RPMI8226 (cell line): ENCODE measurements around the gene DYNC2H1.

Experiments used
- DNase-seq: peaks from one replicate; pipeline ENCODE4 v3.0.0-alpha.2; 2015

The DYNC2H1 gene, protein sequence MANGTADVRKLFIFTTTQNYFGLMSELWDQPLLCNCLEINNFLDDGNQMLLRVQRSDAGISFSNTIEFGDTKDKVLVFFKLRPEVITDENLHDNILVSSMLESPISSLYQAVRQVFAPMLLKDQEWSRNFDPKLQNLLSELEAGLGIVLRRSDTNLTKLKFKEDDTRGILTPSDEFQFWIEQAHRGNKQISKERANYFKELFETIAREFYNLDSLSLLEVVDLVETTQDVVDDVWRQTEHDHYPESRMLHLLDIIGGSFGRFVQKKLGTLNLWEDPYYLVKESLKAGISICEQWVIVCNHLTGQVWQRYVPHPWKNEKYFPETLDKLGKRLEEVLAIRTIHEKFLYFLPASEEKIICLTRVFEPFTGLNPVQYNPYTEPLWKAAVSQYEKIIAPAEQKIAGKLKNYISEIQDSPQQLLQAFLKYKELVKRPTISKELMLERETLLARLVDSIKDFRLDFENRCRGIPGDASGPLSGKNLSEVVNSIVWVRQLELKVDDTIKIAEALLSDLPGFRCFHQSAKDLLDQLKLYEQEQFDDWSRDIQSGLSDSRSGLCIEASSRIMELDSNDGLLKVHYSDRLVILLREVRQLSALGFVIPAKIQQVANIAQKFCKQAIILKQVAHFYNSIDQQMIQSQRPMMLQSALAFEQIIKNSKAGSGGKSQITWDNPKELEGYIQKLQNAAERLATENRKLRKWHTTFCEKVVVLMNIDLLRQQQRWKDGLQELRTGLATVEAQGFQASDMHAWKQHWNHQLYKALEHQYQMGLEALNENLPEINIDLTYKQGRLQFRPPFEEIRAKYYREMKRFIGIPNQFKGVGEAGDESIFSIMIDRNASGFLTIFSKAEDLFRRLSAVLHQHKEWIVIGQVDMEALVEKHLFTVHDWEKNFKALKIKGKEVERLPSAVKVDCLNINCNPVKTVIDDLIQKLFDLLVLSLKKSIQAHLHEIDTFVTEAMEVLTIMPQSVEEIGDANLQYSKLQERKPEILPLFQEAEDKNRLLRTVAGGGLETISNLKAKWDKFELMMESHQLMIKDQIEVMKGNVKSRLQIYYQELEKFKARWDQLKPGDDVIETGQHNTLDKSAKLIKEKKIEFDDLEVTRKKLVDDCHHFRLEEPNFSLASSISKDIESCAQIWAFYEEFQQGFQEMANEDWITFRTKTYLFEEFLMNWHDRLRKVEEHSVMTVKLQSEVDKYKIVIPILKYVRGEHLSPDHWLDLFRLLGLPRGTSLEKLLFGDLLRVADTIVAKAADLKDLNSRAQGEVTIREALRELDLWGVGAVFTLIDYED (N-terminal part only)

DNA sequence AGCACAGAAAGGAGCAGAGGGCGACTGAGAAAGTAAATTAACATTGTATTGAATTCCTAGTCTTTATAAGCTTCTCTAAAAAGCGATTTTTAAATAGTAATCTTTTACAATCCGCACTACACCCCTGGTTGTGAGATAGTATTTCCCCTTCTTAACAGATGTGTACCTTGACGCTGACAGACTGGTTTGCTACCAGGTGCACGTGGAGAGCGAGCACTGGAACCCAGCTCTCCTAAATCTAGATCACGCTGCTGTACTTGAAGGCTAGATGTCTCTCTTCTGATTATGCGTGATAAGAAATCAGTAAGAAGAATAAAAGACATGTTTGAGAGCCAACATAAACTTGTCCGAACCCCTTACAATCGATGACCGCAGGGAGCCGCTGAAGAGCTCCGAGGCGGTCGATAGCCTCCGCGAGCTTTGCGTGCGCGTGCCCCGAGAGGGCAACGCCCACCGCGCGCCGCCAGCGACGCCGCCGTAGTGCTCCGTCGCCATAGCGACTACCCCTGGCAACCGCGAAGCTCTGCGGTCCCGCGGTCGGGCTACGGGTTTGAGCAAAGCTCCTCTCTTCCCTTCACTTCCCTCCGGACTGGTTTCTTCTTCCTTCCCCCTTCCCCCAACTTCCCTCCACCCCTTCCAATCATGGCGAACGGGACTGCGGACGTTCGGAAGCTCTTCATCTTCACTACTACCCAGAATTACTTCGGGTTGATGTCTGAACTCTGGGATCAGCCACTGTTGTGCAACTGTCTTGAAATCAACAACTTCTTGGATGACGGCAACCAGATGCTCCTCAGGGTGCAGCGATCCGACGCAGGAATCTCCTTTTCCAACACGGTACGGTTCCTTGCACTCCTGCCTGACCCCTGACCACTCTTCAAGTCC lies at the start of gene DYNC2H1:
TSS of gene DYNC2H1 (plus strand) at position 494 of the 885 bp plus-strand sequence. CDS start at position 643, 149 bp downstream.
- DNase-seq, result peak; percentile 92

DNA sequence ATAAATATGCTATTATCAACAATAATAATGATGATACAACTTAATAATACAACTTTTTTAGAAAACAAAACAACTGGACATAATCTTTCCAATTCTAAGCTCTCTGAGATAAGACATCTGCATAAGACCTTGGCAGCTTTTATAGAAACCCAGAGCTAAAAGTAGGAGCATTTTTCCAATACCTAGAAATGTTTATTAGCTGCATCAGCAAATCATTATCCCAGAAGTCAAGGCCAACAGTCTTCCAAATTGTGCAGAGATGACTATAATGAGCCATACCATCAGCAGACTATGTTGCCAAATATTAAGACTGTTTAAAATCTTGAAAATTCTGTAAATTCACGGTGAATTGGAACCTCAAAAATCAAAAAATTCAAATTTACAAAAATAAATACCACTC lies 47.6 kb upstream of the DYNC2H1 start:
- no peak for DNase-seq

DNA sequence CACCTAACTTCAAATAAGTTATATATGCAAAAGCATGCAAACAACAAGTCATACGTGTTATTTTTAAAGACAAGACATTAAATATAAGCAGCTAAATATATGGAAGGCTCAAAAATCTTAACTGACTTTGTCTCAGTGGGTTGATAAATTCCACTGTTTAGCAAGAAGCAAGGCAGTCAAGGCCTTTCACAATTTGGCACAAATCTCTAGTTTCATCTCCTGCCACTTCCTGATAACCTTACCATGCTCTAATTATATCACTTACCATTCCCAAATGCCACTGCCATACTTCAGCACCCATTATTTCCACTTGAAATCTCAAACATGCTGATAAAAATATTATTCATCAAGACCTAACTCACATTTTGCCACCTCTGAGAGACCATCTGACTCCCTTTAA lies 42.1 kb upstream of the DYNC2H1 start:
- no peak for DNase-seq

DNA sequence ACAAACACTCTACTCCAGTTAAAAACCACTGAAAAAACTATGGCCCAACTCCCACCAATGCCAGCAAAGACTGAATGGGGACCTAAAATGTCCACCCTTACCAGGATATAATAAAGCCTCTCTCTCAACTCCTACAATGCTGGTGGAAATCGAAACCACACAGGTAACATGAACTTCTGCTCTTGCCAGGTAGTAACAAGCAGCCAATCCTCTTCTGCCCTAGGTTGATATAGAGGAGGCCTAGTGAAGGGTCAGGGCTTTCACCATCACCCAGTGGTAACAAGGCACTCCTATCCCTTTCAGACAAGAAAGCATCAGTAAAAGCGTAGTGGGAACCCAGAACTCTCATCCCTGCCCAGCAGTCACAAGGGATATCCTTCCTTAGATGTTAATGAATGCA lies 39.9 kb upstream of the DYNC2H1 start:
- DNase-seq, result no peak

DNA sequence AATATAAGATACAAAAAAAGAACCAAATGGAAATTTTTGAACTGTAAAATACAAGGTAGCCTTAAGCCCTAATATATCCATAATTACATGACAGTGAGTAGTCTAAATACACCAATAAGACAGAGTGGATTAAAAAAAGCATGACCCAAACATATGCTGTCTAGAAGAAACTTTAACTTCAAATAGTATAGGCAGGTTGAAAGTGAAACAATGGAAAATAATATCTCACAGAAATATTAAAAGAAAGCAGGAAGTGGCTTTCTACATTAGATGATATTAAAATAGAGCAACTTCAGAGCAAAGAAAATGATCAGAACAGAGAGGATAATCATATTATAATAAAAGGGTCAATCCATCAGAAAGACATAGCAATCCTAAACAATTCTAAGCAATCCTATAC lies 39.1 kb upstream of the DYNC2H1 start:
- no peak for DNase-seq

DNA sequence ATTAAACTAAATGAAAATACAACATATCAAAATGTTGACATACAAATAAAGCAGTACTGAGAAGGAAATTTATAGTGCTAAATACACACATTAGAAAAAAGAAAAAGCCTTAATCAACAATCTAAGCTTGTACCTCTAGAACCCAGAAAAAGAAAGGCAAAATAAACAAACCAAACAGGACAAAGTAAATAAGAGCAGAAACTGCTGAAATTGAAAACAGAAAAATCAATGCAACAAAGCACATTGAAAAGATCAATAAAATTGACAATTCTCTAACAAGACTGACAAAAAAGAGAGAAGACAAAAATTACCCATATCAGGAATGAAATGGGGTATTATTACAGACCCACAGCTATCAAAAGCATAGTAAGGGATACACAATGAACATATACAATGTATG lies 38.2 kb upstream of the DYNC2H1 start:
- no peak for DNase-seq

DNA sequence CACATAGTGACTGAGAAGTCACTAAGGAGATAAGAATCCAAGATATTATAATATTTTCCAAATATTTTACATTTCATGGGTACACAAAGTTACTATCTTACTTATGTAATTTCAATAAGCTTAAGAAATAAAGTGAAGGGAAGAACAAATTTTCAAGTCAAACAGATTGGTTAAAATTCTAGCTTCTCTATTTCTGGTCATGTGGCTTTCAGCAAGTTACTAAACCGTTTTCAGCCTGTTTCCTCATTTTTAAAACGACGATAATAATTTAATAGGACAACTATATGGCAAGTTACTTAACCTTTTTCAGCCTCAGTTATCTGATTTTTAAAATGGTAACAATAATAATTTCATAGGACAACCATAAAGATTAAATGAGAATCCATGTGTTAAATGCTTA lies 32.9 kb upstream of the DYNC2H1 start:
- no peak for DNase-seq

DNA sequence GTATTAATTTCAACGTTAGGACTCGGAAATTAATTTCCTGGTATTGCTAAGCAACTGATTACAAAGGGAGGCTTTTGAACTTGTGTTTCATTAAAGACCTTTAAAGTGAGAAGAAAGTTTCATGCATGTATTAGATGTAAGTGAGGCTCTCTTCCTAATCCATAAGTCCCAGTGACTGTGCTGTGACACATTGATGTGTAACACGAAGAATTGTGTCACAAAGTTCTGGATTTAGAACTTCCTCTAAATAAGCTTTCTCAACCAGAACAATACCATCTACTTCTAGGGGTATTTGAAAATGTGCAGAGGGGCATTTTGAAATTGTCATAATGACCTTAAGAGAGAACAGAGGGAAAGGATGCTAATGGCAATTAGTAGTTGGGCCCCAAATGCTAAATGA lies 31.7 kb upstream of the DYNC2H1 start:
- DNase-seq, result no peak

DNA sequence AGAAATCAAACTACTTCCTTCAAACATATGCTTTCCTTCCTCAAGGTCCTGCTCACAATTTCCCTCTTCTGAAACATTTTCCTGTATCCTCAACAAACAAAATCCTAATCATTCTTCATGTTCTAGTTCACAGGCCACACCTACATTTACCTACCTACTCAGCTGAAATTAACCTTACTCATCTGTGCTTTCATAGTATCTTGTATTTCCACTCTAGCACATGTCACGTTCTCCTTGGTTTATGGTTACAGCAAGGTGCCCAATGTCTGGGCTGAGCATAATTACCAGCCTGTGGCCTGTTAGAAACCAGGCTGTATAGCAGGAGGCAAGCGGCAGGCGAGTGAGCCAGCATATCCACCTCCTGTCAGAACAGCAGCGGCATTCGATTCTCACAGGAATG lies 30.5 kb upstream of the DYNC2H1 start:
- no peak for DNase-seq

DNA sequence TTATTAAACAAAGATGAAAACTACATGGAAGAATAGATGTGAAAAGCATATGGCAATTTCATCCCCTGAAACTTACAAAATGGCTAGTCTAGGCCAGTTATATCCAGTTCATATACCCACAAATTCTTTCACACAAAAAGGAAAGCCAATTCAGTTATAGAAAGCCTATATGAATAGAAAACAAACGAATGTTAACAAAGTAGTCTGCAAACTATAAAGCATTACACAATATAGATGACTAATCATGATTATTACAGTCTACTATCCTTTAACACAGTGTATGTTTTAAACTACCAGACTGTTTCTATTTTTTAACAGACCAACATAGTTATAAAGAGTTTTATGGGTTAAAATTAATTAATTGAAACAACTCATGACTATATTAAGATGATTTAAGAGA lies 29.4 kb upstream of the DYNC2H1 start:
- DNase-seq, result no peak

DNA sequence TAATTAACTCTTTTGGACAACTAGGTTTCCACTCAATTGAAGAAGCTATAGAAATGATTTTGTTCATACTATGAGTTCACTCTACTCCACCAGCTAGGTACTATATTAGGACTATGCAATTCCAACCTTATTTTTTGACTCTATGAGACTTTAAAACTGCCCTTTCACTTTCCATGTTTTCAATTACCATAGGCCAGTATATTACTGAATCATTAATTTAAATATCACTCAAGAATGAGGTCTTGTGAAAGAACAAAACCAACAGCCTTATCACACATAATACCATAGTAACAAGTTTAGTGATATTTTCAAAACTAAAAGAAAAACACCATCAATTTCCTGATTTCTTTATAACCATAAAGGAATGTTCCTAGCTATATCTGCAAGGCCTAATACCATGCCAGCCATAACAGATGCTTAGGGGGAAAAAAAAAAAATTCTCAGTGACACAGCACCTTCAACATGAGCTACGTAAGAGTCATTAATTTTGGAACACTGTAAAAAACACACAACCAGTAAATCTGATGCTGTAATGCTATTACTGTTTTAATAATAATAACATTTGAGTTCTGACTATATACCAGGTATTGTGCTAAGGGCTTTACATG lies 23.4 kb upstream of the DYNC2H1 start:
- DNase-seq, result no peak

DNA sequence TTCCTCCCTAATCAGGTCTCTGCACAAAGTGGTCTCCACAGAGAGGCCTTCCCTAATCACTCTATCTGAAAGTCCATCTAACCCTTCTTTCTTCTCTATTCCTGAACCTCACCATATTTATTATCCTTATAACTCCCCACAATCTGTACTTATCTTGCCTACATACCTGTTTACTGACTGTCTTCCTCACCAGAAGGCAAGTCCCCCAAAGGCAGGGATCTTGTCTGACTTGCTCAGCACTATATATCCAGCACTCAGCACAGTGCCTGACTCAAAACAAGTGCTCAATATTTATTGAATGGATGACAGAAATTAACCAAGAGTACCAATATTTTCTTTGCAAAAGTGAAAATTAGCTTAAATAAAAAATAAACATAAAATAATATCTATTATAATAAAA lies 22.8 kb upstream of the DYNC2H1 start:
- DNase-seq, result no peak

DNA sequence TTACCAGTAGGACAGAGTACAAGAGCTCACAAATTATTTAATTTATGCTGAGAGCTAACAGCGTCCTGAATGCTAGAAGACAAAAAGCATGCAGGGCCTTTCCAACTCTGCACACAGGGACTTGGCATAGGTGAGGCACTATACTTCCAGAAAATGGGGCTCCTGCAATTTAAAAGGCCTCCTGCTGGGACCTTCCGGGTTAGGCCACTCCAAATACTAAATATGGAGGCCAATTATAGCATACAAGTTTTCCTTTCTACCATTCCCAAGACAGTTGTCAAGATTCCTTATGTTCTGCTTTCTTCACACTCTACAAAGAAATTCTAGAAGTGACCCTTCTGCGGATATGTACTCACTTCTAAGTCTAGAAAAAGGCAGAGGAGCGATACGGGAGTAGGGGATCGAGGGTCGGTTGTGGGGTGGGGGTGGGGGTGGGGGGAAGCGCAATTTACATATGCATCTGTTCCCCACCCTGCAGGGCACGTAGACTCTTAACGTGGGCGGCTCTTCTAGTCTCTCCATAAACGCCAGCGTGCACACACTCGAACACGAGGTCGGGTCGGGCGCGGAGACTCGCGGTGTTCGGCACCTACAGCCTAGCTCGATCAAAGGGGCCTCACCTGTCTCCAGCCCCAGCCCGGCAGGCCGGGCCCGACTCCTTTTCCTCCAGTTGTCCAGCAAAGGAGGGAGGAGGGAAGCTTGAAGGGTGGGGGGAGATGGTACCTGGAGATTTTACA lies 18.0 kb upstream of the DYNC2H1 start:
- DNase-seq, result peak; percentile 62

DNA sequence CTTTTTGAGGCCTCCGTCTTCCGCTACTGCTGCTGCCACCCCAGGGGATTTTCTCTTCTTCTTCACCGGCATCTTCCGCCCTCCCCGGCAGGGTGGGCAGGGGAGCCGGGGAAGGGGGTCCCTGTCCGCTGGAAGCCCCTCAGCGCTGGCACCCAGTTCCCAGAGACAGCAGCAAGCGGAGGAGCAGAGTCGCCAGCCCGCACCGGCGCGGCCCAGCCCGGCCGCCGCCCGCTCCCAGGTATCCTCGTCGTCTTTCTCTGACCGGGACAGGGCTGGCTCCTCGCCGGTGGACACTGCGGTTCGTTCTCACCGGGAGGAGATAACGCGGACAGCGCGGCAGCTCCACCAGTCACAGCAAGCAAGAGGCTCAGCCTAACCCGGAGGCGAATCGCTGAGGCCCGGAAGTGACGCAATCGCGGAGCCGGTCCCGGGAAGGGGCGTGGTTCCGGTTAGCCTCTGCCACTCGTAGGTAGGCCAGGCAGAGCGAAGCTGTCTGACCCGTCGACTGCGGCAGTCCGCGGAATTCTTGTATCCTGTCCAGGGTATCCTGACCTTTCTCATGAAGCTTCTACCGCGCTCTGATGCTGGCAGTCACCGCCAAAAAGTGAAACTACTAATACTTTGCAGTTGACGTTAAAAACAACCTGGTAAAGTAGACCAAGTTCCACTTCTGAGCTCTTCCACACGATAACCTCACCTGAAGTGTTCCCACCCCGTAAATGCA lies 17.3 kb upstream of the DYNC2H1 start, which contains the start of gene DCUN1D5:
TSS of gene DCUN1D5 (minus strand) at position 360 of the 724 bp plus-strand sequence. CDS start at position 72, 288 bp downstream.
- peak; percentile 96 for DNase-seq

DNA sequence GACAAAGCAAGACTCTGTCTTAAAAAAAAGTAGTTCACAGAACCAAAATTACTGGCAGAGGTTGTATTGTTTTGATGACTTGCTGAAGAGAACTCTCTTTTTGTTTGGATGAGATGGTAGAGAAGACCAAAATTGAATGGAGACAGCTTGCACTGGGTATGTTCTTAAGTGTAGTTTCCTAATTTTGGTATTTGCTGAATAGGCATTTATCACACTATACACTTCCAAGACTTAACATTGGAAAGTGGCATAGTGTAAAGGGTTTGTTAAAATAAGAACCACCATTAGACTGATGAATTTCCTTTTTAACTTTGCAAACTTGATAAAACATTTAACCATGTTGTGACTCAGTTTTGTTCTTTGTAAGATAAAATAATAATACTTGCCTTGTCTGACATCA lies 11.9 kb upstream of the DYNC2H1 start:
- DNase-seq, result no peak

DNA sequence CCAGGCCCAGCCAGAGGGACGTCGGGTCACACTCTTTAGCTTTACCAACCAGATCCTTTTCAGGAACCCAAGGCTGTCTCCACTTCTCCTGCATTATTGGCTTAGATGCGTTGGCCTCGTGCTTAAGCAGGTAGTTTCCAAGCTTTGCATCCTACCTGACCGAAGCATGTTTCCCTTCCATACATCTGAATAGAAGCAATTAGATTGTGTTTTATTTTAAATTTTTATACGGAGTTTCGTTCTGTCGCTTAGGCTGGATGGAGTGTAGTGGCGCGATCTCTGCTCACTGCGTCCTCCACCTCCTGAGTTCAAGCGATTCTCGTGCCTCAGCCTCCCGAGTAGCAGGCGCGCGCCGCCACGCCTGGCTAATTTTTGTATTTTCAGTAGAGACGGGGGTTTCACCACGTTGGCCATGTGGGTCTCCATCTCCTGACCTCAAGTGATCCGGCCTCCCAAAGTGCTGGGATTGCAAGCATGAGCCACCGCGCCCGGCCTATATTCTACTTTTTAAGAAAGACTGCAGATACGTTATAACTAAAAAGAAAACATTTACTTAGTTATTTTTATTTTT lies 677 bp downstream of the DYNC2H1 start:
- DNase-seq, result no peak

DNA sequence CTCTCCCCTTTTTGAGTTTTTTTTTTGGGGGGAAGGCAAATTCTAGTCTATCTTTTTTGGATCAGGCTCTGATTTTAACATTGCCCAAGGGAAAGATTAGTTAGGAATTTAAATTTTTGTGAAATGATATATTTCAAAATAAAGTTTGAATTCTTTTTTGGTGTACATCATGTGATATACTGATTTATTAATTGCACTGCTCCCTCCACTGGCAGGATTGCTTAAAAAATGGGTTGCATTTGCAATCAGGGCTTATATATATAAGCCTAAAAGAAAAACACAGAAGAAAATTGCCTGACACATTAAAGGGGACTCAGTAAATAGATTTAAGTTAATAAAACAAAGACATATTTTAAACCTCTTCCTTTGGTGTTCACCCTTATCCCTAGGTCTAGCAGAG lies 1.2 kb downstream of the DYNC2H1 start:
- no peak for DNase-seq

DNA sequence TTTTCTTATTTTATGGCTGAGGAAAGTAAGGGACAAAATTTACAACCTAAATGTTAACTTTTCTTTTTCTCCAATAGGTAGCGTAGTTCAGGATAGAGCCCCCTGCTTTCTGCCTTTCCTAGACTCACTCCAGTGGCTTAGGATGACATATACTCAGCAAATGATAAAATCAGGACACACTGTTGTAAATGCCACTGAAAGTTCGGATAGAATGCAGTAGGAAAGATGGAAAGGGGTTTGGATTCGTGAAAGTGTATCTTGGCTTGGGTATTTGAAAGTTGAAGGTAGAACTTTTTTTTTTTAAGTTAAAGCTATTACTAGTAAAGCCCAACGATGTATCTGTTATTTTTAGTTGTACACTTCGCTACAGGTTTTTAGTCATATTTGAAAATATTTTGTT lies 2.2 kb downstream of the DYNC2H1 start:
- DNase-seq, result no peak

DNA sequence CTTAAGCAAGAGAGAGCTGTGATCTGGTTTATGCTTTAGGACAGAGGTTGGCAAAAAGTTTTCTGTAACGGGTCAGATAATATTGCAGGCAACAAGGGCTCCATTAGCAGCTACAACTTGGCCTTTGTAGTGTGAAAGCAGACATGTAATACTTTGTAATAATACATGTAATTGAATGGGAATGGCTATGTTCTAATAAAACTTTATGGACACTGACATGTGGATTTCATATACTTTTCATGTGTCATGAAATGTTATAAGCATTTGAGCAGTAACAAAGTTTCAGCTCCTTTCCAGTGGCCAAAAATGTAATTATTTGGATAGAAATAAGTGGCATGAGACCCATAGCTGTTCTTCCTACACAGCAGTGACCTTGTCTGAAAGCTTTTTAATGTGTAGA lies 3.1 kb downstream of the DYNC2H1 start:
- no peak for DNase-seq

DNA sequence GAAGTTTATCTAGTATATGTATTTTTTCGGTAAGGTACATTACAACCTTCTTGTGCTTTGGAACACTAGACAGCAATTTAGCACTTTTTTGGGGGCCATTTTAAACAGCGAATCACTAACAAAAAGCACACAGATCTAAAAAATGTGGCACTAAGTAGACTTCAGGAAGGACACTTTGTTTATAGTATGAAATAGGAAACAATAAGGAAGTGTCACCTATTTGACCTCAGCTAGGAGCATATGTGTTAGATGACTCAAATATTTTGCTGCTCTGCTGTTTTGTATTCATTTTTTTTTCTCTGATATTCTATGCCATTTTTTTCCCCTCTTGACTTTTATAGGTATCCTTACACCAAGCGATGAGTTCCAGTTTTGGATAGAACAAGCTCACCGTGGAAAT lies 5.6 kb downstream of the DYNC2H1 start:
- no peak for DNase-seq
